Measurements from ENCODE around the gene BBOF1. TPM values are rescaled to one million over a fixed set of nuclear protein-coding genes. Genes with fewer than 3 reads are reported as not detected.

Gene BBOF1
- polyA plus RNA-seq, 2 of the 4 experiments (the other 2 are of a cell fraction): 4.9 to 5.8 TPM

DNA sequence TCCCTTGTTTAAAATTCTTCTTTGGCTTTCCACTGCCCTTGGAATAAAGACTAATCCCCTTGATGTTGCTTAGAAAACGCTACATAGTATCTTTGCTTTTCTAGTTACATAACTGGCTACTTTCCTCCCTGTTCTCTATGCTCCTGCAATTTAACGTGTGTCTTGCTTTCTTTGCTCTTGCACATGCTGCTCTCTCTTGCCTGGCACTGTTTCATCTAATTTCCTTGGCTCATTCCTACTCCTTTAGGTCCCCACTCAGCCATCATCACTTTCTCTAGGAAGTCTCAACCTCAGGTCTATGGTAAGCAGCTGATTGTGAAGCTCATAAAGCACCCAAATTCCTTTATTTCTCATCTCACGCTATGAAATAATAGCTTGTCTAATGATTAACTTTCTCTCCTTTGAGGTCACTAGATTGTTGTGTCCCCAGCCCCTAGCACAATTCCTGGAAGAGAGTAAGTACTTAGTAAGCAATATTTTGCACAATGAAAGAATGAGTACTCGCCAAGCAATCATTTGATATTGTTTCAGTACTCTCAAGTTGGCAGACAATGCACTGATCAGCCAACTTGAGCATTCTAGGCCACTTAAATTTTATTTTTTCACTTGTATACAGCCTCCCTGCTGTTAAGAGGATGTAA lies 61.8 kb downstream of the BBOF1 start:
- Histone ChIP-seq H3K9me3 (no peaks in the 10 kb centered on the region), H3K4me2 (peak overlapping the region; percentile 27; the same call in 2 of the 3 replicates), H3K4me1 (peaks cover 22% of the 10 kb centered on the region; the same call in 2 of the 3 replicates), H3K27ac (no peak overlapping the region), H3K4me3 (no peak overlapping the region)
- DNase-seq (ENCODE audit: low read depth in 1 of 2, low spot score in 1 of 2): peak in 1 of 2 experiments; percentile 24
- no peak for TF ChIP-seq HOXB13 (CRISPR knock-in tag; IDR thresholded peaks at IDR 0.05; ENCODE audit: low read depth)
- no peak for TF ChIP-seq GATA3 (IDR thresholded peaks at IDR 0.05; ENCODE audit: borderline replicate concordance)
- TF ChIP-seq RNF2 (IDR thresholded peaks at IDR 0.05; ENCODE audit: borderline replicate concordance, low read depth): no peak
- peak; percentile 61 for TF ChIP-seq MAFK (IDR thresholded peaks at IDR 0.05; ENCODE audit: partially characterized antibody)
- TF ChIP-seq POLR2A (IDR thresholded peaks at IDR 0.05; ENCODE audit: low read length): no peak
- 17% methylated on average over 4 of the region's 4 CpGs for WGBS (ENCODE audit: missing lambda C conversion rate)
- ChIA-PET CTCF (interaction anchor here (0.9 kb wide), 1 partner anchor 214 kb away, joined by 3 read pairs; no protein-coding TSS in a partner anchor), POLR2A (no interaction called here)
- ATAC-seq: no peak
- no peak for FAIRE-seq

DNA sequence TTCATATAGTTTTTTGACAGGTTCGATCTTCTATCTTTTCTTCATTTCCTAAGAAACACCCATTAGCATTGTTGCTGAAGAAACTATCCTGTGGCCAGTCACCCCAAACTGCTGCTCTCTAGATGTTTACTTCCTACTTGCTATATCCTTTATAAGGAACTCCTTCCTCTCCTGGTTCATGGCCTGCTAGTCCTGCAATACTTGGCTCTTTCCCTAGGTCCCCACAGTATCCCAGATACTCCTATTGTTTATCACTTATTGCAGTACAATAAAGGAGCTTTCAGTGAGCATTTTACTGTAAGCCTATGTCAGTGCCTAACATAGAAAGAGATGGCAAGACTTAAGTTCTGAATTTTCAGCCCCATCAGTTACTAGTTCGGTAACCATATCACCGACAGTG lies 62.3 kb downstream of the BBOF1 start:
- Histone ChIP-seq H3K4me1 (peaks cover 24% of the 10 kb centered on the region; the same call in 2 of the 3 replicates), H3K9me3 (no peaks in the 10 kb centered on the region), H3K4me2 (peak overlapping the region; percentile 27; the same call in 1 of the 3 replicates), H3K4me3 (no peak overlapping the region), H3K27ac (no peak overlapping the region)
- DNase-seq (ENCODE audit: low read depth in 1 of 2, low spot score in 1 of 2) (no peak), ATAC-seq (no peak), FAIRE-seq (no peak)
- TF ChIP-seq KDM1A (IDR thresholded peaks at IDR 0.05; ENCODE audit: low read depth) (no peak), MAFK (IDR thresholded peaks at IDR 0.05; ENCODE audit: partially characterized antibody) (no peak), EHMT2 (IDR thresholded peaks at IDR 0.05; ENCODE audit: low read depth) (no peak), RFX5 (IDR thresholded peaks at IDR 0.05) (no peak), NFE2L2 (conservative IDR thresholded peaks at IDR 0.05; ENCODE audit: low read length) (no peak), NPAS2 (CRISPR knock-in tag; IDR thresholded peaks at IDR 0.05; ENCODE audit: borderline replicate concordance) (no peak)
- ChIA-PET CTCF (interaction anchor here (0.9 kb wide), 1 partner anchor 213 kb away, joined by 3 read pairs; no protein-coding TSS in a partner anchor), POLR2A (no interaction called here)
- WGBS (ENCODE audit: missing lambda C conversion rate): 91% methylated on average over 3 of the region's 3 CpGs

GRCh38 chr14:74083161-74083560 lies 64.0 kb downstream of the BBOF1 start:
- ATAC-seq (no peak), FAIRE-seq (no peak), DNase-seq (ENCODE audit: low read depth in 1 of 2, low spot score in 1 of 2) (no peak)
- ChIA-PET POLR2A (no interaction called here), CTCF (interaction anchor here (0.6 to 2.0 kb wide), 3 partner anchors 9 to 422 kb away, joined by 4 to 7 read pairs (median 5); no protein-coding TSS in a partner anchor)
- H3K4me3 ChIP-seq: peak overlapping the region; percentile 79; the same call in 1 of the 3 replicates
- WGBS (ENCODE audit: missing lambda C conversion rate): 94% methylated on average over 3 of the region's 3 CpGs
- no peak overlapping the region for H3K27ac ChIP-seq
- TF ChIP-seq RNF2 (IDR thresholded peaks at IDR 0.05; ENCODE audit: borderline replicate concordance, low read depth) (no peak), MAX (IDR thresholded peaks at IDR 0.05) (no peak), EHMT2 (IDR thresholded peaks at IDR 0.05; ENCODE audit: low read depth) (no peak), FOXS1 (CRISPR knock-in tag; IDR thresholded peaks at IDR 0.05) (no peak)
- H3K4me2 ChIP-seq: peak overlapping the region; percentile 99
- H3K4me1 ChIP-seq: peaks cover 24% of the 10 kb centered on the region; the same call in 2 of the 3 replicates
- no peaks in the 10 kb centered on the region for H3K9me3 ChIP-seq

GRCh38 chr14:74083784-74084276 lies 64.7 kb downstream of the BBOF1 start:
- POLR2A ChIA-PET: interaction anchor here (0.7 kb wide), 1 partner anchor 17 kb away, joined by 3 read pairs; no protein-coding TSS in a partner anchor

More at GRCh38 chr14:74083784-74084276, 64.7 kb downstream of the BBOF1 start:
- FAIRE-seq (no peak), DNase-seq (ENCODE audit: low read depth in 1 of 2, low spot score in 1 of 2) (no peak), ATAC-seq (peak; percentile 60 to 69)
- Histone ChIP-seq H3K9me3 (no peaks in the 10 kb centered on the region), H3K27ac (peak overlapping the region; percentile 65 to 74), H3K4me2 (peak overlapping the region; percentile 99), H3K4me3 (peak overlapping the region; percentile 79), H3K4me1 (peaks cover 24% of the 10 kb centered on the region; the same call in 2 of the 3 replicates)
- CTCF ChIA-PET: interaction anchor here (0.9 to 2.0 kb wide), 4 partner anchors 10 to 28 kb away, joined by 3 to 7 read pairs (median 4); no protein-coding TSS in a partner anchor
- 9% methylated on average over 15 of the region's 15 CpGs for WGBS (ENCODE audit: missing lambda C conversion rate)
- TF ChIP-seq PBX3 (IDR thresholded peaks at IDR 0.05) (no peak), NR3C1 (IDR thresholded peaks at IDR 0.05) (no peak), EP300 (IDR thresholded peaks at IDR 0.05) (no peak), SMC3 (IDR thresholded peaks at IDR 0.05) (no peak), EHF (CRISPR knock-in tag; IDR thresholded peaks at IDR 0.05) (no peak), PHF8 (IDR thresholded peaks at IDR 0.05; ENCODE audit: borderline replicate concordance, low read depth) (no peak), CBX8 (IDR thresholded peaks at IDR 0.05) (no peak)
- TF ChIP-seq, protein P1, sequence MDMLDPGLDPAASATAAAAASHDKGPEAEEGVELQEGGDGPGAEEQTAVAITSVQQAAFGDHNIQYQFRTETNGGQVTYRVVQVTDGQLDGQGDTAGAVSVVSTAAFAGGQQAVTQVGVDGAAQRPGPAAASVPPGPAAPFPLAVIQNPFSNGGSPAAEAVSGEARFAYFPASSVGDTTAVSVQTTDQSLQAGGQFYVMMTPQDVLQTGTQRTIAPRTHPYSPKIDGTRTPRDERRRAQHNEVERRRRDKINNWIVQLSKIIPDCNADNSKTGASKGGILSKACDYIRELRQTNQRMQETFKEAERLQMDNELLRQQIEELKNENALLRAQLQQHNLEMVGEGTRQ (IDR thresholded peaks at IDR 0.05): no peak
